ENCODE data around the gene PPFIA3.
A peak's percentile ranks its signal among the peaks of the same experiment; 100 is the strongest.
"Not testable (repeated sequence)": the region's sequence is repeated elsewhere in the genome, so short reads cannot be mapped to it uniquely, and the experiment has no call there.

Gene PPFIA3

DNA sequence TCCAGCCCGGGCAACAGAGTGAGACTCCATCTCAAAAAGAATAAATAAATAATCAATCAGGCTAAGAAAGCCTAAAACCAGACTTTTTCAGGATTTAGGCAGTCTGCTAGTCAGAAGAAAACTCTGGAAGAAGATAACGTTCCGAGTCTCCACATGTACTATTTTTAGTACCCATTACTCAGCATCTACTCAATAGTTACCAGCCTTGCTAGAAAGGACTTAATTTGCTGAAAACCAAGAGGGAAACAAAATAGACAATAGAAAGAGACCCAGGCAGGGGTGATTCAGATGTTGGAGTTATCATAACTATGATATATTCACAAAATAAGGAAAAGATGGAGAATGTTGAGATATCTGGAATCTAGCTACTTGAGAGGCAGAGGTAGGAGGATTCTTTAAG is 8.8 kb upstream of the PPFIA3 start:
- TF ChIP-seq POLR2A (IDR thresholded peaks at IDR 0.05; ENCODE audit: low read length) (no peak), GATA1 (IDR thresholded peaks at IDR 0.05; ENCODE audit: low read depth, low read length) (no peak)
- DNase-seq = no peak

DNA sequence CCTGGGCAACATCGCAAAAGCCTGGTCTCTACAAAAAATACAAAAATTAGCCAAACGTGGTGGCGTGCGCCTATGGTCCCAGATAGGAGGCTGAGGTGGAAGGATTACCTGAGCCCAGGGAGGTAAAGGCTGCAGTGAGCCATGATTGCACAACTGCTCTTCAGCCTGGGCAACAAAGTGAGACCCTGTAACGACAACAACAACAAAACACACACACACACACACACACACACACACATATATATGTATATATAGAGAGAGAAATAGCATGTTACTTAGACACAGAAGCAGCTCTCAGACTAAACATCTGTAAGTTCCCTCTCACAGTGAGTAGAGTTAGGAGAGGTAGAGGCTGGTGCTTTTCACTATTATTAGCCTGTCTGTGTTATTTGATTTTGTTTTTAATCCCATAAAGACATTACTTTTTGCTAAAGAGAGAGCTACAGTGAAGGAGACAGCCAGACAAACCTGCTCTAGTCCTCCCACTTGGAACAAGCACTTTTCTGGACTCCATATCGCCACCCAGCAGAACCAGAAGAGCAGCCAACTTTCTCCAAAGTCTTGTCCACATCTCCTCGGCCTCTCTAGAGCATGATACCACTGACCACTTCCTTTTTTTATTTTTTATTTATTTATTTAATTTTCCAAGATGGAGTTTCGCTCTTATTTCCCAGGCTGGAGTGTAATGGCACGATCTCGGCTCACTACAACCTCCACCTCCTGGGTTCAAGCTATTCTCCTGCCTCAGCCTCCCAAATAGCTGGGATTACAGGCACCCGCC is 7.9 kb upstream of the PPFIA3 start:
- TF ChIP-seq GATA1 (IDR thresholded peaks at IDR 0.05; ENCODE audit: low read depth, low read length) (no peak), POLR2A (IDR thresholded peaks at IDR 0.05; ENCODE audit: low read length) (no peak)
- no peak for DNase-seq

DNA sequence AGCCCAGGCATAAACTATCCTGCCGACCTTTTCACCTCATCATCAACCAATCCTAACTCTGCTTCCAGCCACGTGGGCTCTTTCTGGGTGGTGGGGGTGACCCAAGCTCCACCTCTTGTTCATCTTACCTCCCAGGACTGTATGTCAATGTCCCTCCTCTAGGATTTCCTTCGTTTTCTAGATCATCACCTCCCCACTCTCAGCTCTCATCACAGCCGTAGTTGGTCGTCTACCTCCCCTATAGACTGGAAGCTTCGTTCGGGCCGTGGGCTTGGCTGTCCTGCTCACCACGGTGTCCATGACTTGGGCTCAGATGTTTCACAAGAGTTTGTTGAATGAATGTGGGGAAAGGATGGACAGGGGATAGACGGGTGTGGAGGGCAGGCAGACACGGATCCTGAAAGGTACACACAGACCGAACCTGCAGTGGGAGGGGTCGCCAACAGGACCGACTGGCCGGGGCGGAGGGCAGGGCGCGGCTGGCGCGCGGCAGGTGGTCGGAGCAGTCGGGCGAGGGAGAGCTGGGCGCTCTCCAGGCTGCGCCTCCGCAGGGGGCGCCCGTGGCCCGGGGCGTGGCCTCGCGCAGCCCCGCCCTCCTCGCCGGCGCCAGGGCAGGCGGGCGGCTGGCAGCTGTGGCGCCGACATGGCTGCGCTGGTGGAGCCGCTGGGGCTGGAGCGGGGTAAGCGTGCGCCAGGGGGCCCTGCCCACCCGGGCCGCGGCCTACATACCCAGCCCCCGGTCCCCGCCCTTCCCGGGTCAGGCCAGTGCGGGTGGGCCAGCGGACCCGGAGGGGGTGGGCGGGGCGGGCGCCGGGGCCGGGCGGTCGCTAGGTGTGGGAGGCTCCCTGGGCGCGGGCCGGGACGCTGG is 5.3 kb upstream of the PPFIA3 start, which contains the start of gene LIN7B:
Gene LIN7B (plus strand): TSS at position 609 of the 868 bp plus-strand sequence. CDS start 35 bp downstream, at position 644.
- TF ChIP-seq POLR2A (IDR thresholded peaks at IDR 0.05; ENCODE audit: low read length) = peak; percentile 32
- TF ChIP-seq GATA1 (IDR thresholded peaks at IDR 0.05; ENCODE audit: low read depth, low read length) = no peak
- peak; percentile 82 to 91 for DNase-seq

DNA sequence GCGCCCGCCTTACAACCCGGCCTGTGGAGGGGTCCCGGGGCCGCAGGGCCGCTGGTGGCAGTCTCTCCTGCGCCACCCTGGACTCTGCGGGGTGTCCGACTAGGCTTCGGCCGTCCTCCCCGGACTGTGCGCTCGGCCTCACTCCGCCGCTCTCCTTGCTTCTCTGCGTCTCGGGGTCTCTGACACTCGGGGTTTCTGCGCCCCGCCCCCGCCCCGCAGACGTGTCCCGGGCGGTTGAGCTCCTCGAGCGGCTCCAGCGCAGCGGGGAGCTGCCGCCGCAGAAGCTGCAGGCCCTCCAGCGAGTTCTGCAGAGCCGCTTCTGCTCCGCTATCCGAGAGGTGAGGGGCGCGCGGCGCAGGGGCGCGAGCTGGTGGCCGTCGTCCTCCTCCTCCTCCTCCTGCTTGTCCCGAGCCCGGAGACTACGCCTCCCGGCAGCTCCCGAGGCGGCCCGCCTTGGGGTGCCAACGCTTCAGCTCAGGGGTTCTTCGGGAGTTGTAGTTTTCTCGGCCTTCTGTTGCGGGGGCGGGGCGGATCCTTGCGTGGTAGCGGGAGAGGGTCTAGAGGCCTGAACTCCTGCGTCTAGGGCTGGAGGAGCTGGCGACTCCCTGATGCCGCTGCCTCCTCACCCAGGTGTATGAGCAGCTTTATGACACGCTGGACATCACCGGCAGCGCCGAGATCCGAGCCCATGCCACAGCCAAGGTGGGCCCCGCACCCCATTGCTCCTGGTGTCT is 4.5 kb upstream of the PPFIA3 start:
- TF ChIP-seq POLR2A (IDR thresholded peaks at IDR 0.05; ENCODE audit: low read length) (no peak), GATA1 (IDR thresholded peaks at IDR 0.05; ENCODE audit: low read depth, low read length) (no peak)
- peak in 1 of 2 experiments; percentile 56 for DNase-seq

DNA sequence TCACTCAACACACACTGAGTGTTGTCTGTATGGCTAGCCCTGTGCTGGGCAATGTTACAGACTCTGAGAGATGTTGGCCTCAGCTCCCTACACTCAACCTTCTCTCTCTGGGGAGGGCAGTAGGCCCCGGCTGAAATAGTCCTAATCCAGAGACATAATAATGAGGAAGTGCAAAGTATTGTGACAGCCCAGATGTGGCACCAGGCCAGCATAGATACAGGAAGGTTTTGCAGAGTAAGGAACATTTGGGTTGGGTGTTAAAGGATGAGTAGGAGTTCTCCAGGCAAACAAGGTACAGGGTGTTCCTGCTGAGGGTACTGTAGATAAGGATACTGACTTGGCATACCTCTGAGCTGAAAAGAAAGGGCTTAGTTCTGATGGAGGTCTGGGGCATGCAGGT is 2.8 kb upstream of the PPFIA3 start:
- DNase-seq = no peak
- TF ChIP-seq POLR2A (IDR thresholded peaks at IDR 0.05; ENCODE audit: low read length) (no peak), GATA1 (IDR thresholded peaks at IDR 0.05; ENCODE audit: low read depth, low read length) (no peak)

DNA sequence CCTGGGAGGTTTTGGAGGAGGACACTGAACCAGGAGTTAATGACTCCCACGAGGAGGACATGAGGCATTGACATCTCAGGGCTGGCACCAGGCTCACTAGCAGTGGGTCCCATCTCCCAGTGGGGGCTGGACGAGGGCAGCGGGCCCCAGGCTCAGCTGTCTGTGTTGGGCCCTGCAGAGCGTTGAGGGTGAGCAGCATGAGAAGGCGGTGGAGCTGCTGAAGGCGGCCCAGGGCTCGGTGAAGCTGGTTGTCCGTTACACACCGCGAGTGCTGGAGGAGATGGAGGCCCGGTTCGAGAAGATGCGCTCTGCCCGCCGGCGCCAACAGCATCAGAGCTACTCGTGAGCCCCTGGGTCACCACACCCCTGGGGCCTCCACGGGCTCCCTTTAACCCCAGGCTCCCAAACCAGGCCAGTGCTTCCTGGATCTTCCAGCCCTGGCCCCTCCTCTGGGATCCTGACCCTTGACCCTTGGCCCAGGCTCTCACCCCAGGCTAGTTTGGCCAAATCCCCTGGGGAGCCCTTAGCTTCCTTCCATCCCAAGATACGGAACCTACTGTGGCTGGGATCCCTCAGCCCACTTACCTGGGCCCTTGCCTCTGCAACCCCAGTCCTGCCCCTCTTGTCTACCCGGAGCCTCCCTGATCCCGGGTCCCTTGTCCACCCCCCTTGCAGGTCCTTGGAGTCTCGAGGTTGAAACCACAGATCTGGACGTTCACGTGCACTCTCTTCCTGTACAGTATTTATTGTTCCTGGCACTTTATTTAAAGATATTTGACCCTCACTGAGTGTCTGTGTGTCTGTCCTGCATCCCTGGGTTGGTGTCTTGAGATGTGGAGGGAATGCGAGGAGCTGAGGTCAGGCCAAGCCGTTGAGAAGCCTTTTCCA is 1.4 kb upstream of the PPFIA3 start:
- no peak for TF ChIP-seq GATA1 (IDR thresholded peaks at IDR 0.05; ENCODE audit: low read depth, low read length)
- no peak for TF ChIP-seq POLR2A (IDR thresholded peaks at IDR 0.05; ENCODE audit: low read length)
- DNase-seq = no peak

DNA sequence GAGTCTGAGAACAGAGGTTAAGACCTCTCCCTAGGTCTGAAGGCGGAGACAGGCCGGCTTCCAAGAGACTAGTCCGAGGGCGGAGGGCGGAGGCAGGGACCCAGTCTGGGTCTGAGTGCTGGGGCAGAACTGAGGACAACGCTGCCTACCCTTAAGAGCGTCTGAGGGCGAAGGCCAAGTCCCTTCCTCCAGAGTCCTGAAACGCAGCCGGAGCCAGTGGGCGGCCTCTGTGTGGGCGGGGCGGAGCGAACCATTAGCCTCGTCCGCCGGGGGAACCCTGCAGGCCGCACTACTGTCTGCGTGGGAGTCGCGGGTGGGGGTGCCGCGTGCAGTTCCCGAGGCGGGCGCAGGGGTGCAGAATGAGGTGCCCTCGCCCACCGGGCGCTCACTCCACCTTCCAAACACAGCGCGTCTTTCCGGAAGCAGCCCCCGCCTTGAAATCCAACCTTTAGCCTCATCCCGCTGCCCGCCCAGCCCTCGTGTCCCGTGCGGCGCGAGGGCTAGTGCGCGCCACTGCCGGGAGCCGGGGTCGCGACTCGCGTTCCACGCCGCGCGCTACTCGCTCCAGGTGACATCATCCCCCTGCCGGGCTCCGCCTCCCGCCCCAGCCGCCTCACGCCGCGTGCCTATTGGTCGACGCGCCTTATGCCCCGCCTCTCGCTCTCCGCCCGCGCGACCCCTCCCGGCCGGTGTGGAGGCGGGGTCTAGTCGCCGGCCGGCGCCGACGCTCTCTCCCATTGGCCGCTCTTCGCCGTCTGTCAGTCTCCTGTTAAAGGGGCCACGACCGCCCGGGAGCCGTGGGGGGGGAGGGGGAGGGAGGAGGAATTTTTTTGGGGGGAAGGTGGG is 556 bp upstream of the PPFIA3 start, which contains the start of gene C19orf73:
Gene C19orf73 (minus strand): TSS at position 579 of the 846 bp plus-strand sequence. CDS start 121 bp downstream, at position 458.
- TF ChIP-seq POLR2A (IDR thresholded peaks at IDR 0.05; ENCODE audit: low read length) = peak; percentile 76
- TF ChIP-seq GATA1 (IDR thresholded peaks at IDR 0.05; ENCODE audit: low read depth, low read length) = no peak
- DNase-seq = peak; percentile 96 to 99

DNA sequence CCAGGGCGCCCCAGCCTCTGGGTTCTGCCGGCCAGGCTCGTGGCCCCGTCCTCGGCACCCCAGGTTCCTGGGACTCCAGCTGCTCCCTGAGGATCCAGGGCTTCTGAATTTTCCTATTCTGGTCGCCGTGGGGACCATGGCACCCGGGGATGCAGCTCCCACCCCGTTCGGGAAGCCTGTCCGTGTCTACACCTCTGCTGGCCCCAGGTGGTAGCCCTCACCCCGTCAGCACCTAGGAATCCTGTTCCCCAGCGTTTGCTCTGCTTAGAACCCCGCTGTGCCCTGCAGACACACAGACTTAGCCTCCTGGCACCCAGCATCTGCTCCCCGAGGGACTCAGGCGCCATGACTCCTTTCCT is 960 bp downstream of the PPFIA3 start:
- TF ChIP-seq POLR2A (IDR thresholded peaks at IDR 0.05; ENCODE audit: low read length) (no peak), GATA1 (IDR thresholded peaks at IDR 0.05; ENCODE audit: low read depth, low read length) (no peak)

DNA sequence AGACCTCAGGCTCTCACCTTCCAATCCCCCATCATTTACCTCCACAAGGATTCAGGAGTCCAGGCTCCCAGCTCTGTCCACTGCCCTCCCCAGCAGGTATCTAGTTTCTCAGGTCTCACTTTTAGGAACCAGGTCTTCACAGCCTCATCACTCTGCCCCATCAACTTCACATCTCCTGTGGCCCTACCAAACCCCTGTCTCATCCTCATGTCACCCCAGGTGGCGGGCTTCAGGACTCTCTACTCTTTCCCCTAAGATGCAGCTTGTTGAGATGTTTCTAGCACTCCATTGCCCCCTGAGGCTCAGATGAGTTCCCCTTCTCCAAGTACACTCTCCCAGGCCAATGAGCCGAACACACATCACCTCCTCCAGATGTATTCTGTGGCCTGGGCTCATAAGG is 1.5 kb downstream of the PPFIA3 start:
- TF ChIP-seq GATA1 (IDR thresholded peaks at IDR 0.05; ENCODE audit: low read depth, low read length) (no peak), POLR2A (IDR thresholded peaks at IDR 0.05; ENCODE audit: low read length) (no peak)
- no peak for DNase-seq

More for the DNA sequence above, 960 bp downstream of the PPFIA3 start:
- DNase-seq = no peak

DNA sequence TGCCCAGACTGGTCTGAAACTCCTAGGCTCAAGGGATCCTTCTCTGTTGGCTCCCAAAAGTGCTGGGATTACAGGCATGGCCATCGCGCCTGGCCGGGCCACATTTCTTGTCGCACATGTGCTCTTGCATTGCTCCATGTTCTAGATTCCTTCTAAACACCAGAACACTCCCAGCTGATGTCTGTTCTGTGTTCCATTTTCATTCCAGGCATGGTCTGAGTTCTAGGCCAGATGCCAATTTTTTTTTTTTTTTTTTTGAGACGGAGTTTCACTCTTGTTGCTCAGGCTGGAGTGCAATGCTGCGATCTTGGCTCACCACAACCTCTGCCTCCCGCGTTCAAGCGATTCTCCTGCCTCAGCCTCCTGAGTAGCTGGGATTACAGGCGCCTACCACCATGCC is 2.5 kb downstream of the PPFIA3 start:
- not testable (repeated sequence) for DNase-seq

DNA sequence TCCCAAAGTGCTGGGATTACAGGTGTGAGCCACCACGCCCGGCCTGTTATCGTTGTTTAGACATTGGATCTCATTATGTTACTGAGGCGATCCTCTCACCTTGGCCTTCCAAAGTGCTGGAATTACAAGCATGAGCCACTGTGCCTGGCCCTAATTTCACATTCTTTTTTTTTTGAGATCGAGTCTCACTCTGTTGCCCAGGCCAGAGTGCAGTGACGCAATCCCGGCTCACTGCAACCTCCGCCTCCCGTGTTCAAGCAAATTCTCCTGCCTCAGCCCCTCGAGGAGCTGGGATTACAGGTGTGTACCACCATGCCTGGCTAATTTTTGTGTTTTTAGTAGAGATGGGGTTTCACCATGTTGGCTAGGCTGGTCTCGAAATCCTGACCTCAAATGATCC is 3.9 kb downstream of the PPFIA3 start:
- not testable (repeated sequence) for DNase-seq

DNA sequence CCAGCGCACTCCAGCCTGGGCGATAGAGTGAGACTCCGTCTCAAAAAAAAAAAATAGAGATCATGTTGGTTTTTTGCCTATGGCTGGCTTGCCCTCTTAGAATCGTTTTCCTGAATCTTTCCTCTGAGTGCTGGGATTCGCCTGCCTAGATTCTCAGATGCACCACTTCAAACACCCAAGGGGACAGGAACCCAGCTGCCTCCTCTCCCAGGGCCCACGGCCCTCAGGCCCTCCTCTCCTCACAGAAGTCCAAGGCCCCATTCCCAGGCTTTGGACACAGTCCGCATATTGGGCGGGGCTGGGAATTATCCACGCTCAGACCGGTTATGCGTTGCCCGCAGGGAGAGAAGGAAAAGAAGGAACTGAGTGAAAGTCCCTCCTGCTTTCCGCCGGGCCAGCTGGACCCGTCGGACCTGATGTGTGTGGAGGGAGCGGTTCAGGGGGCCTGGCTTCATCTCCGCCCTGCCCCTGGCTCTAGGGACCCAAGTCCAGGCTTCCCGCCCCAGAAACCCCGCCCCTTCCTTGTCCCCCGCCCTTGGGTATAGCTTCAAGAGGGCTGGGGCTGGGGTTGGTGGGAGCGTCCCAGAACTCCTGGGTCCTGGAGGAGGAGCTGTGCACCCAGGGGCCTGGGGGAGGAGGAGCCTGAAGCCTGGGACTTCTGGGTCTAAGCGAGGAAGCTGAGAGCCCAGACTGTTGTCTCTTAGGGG is 5.8 kb downstream of the PPFIA3 start:
- TF ChIP-seq GATA1 (IDR thresholded peaks at IDR 0.05; ENCODE audit: low read depth, low read length) (no peak), POLR2A (IDR thresholded peaks at IDR 0.05; ENCODE audit: low read length) (no peak)

More for the DNA sequence above, 5.8 kb downstream of the PPFIA3 start:
- DNase-seq = no peak
